MM.1S (cell line): ENCODE data around the gene GMPR.

ENCODE experiments used
- CTCF ChIP-seq: fragments of 300-600 bp; sonication (generic); IDR thresholded peaks from 2 replicates; pipeline ENCODE4 v1.5.1; 2016; ENCODE audit warnings: antibody characterized with exemption, low read length, mixed read lengths
- EZH2 ChIP-seq: fragments of 300-600 bp; sonication (generic); optimal IDR thresholded peaks from 2 replicates; pipeline ENCODE3; 2017; ENCODE audit warnings: low read depth, mild to moderate bottlenecking, antibody characterized with exemption, low read length, mixed read lengths

- TF ChIP-seq CTCF (no peak), EZH2 (no peak)
Observed at GRCh38 chr6:16285467-16286150, 47.2 kb downstream of the GMPR start.
